Body of pancreas (tissue), 4 donors: ENCODE data around the gene PNMA3. TPM values are rescaled to one million over a fixed set of nuclear protein-coding genes. Genes with fewer than 3 reads are reported as not detected.
A peak's percentile ranks its signal among the peaks of the same experiment; 100 is the strongest.
"Not testable (repeated sequence)": the region's sequence is repeated elsewhere in the genome, so short reads cannot be mapped to it uniquely, and the experiment has no call there.

ENCODE experiments used
- ATAC-seq: fragments of 150-250 bp; one replicate; pipeline ENCODE4 v1.9.1; 2016
- DNase-seq, 4 donors: peaks; one replicate each; pipeline ENCODE4 v3.0.0-alpha.2; 2019
- H3K27ac ChIP-seq, 4 donors: fragments of 200-600 bp; sonication (generic); 1 replicate in 3 of 4; 2 replicates in 1 of 4; pipeline versions ENCODE4 v1.5.1 to v1.6.1; 2016 to 2019; ENCODE audit warnings: mild to moderate bottlenecking in 1 of 4, mixed read lengths in 1 of 4, moderate library complexity in 1 of 4
- H3K27me3 ChIP-seq, 2 donors: fragments of 200-600 bp; sonication (generic); one replicate each; pipeline ENCODE4 v1.6.0; 2016; ENCODE audit warnings: mild to moderate bottlenecking in 1 of 2
- H3K36me3 ChIP-seq, 2 donors: fragments of 200-600 bp; sonication (generic); replicated peaks in 1 of 2; 2 replicates each; pipeline ENCODE4 v1.5.1; 2016; ENCODE audit warnings: low read depth in 2 of 2; ENCODE audit not compliant: insufficient read depth in 1 of 2
- H3K4me1 ChIP-seq: fragments of 200-600 bp; sonication (generic); one replicate; pipeline ENCODE4 v1.6.0; 2016
- H3K4me3 ChIP-seq, 2 donors: fragments of 200-600 bp; sonication (generic); 1 replicate in 1 of 2; 2 replicates in 1 of 2; pipeline ENCODE4 v1.5.1; 2016 to 2019
- H3K9me3 ChIP-seq, 3 donors: fragments of 200-600 bp; sonication (generic); 1 replicate in 2 of 3; 2 replicates in 1 of 3; pipeline ENCODE4 v1.5.1; 2016
- POLR2A ChIP-seq, 3 donors: fragments of 450-650 bp; IDR thresholded peaks; one replicate each; pipeline ENCODE4 v1.6.1; 2016; ENCODE audit warnings: antibody characterized with exemption in 3 of 3, mild to moderate bottlenecking in 2 of 3
- WGBS, 2 donors: methylation state at CpG; one replicate each; pipeline ENCODE4 v1.1.5; 2017; 5-methylcytosine and 5-hydroxymethylcytosine counted together
- intact Hi-C: fragments of 100-400 bp; cut with DNase I; formaldehyde crosslinking; loops from one replicate; pipeline ENCODE4 v1.15.1; 2023
- total RNA-seq, 2 donors: library from RNA; depleted of rRNA; stranded (reverse); fragments of >200 nt; gene quantifications; one replicate each; pipeline ENCODE4 v1.1.0, GENCODE V29; 2016
- TF ChIP-seq, protein P1 (sequence below), 7 experiments: fragments of 450-650 bp in 4 of 7; fragments of 200-600 bp in 3 of 7; sonication (generic) in 3 of 7; IDR thresholded peaks; one replicate each; pipeline ENCODE4 v1.5.1; 2016 to 2019; ENCODE audit warnings: antibody characterized with exemption in 7 of 7

PNMA3 gene
- total RNA-seq, 2 donors from 2014 or later, result 0.26 to 0.33 TPM

DNA sequence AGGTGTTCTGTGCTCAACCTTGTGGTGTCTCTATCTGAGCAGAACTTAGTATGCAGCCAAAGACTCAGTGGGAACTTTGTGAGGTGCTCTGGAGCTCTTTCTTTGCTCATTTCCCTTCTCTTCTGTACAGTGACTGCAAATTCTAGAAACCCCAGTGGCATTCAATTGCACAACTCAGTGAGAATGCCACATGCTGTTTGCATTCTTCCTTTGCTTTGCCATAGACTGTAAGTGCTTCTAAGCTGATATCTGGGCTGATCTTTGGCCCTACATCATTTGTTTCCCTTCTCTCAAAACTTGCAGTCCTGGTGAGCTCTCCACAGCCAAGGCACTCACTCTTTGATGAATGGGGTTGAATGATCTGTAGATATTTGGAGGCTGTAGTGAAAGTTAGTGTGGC, 7.0 kb downstream of the PNMA3 start:
- Histone ChIP-seq H3K27ac (no peak overlapping the region), H3K9me3 (no peaks in the 10 kb centered on the region), H3K4me1 (no peaks in the 10 kb centered on the region), H3K36me3 (no peaks in the 10 kb centered on the region), H3K27me3 (no peaks in the 10 kb centered on the region), H3K4me3 (no peak overlapping the region)
- TF ChIP-seq, protein P1, sequence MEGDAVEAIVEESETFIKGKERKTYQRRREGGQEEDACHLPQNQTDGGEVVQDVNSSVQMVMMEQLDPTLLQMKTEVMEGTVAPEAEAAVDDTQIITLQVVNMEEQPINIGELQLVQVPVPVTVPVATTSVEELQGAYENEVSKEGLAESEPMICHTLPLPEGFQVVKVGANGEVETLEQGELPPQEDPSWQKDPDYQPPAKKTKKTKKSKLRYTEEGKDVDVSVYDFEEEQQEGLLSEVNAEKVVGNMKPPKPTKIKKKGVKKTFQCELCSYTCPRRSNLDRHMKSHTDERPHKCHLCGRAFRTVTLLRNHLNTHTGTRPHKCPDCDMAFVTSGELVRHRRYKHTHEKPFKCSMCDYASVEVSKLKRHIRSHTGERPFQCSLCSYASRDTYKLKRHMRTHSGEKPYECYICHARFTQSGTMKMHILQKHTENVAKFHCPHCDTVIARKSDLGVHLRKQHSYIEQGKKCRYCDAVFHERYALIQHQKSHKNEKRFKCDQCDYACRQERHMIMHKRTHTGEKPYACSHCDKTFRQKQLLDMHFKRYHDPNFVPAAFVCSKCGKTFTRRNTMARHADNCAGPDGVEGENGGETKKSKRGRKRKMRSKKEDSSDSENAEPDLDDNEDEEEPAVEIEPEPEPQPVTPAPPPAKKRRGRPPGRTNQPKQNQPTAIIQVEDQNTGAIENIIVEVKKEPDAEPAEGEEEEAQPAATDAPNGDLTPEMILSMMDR (IDR thresholded peaks at IDR 0.05), result no peak
- no peak for TF ChIP-seq POLR2A (IDR thresholded peaks at IDR 0.05)
- ATAC-seq, result no peak
- no peak for DNase-seq
- intact Hi-C loops, result no loop called here

DNA sequence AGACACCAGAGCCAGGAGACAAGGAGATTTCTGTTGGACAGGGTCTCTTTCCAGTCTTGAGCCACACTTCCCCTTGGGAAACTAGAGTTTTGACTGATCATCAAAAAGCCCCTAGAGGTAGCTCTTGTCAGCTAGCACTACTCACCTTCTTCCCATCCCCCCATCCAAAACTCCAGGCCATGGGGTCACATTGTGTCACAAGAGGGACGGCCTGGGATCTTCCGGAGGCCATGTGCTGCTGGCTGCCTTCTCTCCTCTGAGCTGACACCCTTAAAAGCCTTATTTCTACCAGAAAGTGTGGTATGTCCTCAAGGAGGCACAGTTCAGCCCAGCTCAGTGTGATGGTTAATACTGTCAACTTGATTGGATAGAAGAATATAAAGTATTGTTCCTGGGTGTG, 7.8 kb downstream of the PNMA3 start:
- Histone ChIP-seq H3K4me3 (no peak overlapping the region), H3K27ac (no peak overlapping the region), H3K9me3 (no peaks in the 10 kb centered on the region), H3K4me1 (no peaks in the 10 kb centered on the region), H3K36me3 (no peaks in the 10 kb centered on the region), H3K27me3 (no peaks in the 10 kb centered on the region)
- WGBS, 2 donors, result 60% methylated on average over 1 of the region's 2 CpGs; no CpG with 5 or more reads in 1 of the 2 donors
- DNase-seq (no peak), ATAC-seq (no peak)
- TF ChIP-seq, protein P1 (IDR thresholded peaks at IDR 0.05), result no peak
- no peak for TF ChIP-seq POLR2A (IDR thresholded peaks at IDR 0.05)
- intact Hi-C loops, result no loop called here

DNA sequence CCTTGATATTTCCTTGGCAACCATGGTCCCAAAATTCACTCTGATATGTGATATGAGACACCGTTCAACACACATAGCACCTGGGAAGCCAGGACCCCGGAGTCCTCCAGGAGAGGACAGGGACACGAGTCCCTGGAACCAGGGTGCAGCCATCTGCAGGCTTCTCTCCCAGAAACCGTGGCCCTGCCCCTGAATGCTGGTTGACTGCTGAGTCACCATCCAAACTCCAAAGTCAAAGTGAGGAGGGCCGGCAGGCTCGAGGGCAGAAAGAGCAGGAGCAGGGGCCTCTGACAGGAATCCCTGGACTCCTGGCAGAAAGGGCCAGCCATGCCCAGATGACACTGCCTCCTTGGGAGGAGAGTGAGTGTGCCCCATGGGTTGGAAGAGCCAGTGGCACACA, 9.1 kb downstream of the PNMA3 start:
- ATAC-seq (no peak), DNase-seq (no peak)
- Histone ChIP-seq H3K9me3 (no peaks in the 10 kb centered on the region), H3K27me3 (no peaks in the 10 kb centered on the region), H3K4me1 (no peaks in the 10 kb centered on the region), H3K36me3 (no peaks in the 10 kb centered on the region), H3K27ac (no peak overlapping the region), H3K4me3 (no peak overlapping the region)
- intact Hi-C loops, result no loop called here
- 54% methylated on average over 5 of the region's 6 CpGs; no CpG with 5 or more reads in 1 of the 2 donors for WGBS, 2 donors
- no peak for TF ChIP-seq POLR2A (IDR thresholded peaks at IDR 0.05)
- TF ChIP-seq, protein P1 (IDR thresholded peaks at IDR 0.05), result no peak

DNA sequence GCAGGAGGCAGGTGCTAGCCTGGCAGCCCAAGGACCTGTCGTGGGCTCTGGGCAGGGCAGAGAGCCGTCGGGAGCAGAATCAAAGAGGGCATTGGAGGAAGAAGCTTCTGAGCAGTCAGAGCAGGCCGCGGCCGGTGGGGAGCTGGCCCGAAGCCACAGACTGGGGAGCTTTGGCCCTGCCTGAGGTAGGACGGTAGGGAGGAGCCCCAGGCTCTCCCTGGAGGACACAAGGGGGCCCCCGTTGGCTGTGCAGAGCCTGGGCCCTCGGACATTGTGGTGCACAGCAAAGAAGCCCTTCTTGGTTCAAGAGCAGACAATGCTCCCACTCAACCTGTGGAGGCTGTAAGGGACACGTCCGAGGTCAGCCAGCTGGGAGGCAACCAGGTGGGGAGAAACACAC, 10.1 kb downstream of the PNMA3 start:
- H3K27ac ChIP-seq, DNase-seq, intact Hi-C loops, H3K9me3 ChIP-seq, H3K4me3 ChIP-seq, H3K36me3 ChIP-seq, H3K4me1 ChIP-seq, H3K27me3 ChIP-seq, ATAC-seq: not testable (repeated sequence)
- no CpG with 5 or more reads among the region's 12 CpGs for WGBS, 2 donors

DNA sequence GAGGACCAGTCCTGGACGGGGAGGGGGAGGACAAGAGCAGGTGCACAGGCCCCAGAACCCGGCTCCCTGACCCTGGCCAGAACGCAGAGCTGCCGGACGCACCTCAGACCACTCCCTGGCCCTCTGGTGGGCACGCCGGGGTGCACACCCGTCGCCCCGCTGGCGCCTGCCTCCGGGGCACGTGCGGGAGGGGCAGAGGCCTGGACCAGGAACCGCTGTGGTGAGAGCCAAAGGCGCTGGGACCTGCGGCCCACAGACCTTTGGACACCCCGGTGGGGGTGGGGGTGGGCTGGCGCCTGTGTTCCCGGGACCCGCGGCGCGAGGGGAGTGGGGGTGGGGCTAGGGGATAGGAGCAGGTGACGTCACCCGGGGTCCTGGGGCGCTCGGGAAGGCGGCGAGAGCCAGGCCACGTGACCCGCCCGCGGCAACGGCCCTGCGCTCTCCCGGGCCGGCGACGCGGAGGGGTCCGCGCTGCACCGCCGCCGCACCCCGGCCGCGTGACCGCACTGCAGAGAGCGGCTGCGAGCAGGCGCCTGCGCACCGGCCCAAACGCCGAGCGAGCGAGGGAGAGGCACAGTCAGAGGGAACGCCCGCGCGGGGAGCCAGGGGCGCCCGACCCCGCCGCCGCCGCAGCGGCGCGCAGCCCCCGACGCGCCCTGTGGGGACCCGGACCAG, 15.8 kb downstream of the PNMA3 start, which contains the start of gene PNMA6A:
TSS of gene PNMA6A (plus strand) at position 546 of the 675 bp plus-strand sequence. CDS start 609 bp downstream, outside the sequence.
- ATAC-seq, result peak; percentile 71
- H3K4me1 ChIP-seq, intact Hi-C loops, H3K27ac ChIP-seq, H3K27me3 ChIP-seq, H3K36me3 ChIP-seq, DNase-seq, H3K9me3 ChIP-seq, H3K4me3 ChIP-seq: not testable (repeated sequence)
- no CpG with 5 or more reads among the region's 76 CpGs for WGBS, 2 donors

DNA sequence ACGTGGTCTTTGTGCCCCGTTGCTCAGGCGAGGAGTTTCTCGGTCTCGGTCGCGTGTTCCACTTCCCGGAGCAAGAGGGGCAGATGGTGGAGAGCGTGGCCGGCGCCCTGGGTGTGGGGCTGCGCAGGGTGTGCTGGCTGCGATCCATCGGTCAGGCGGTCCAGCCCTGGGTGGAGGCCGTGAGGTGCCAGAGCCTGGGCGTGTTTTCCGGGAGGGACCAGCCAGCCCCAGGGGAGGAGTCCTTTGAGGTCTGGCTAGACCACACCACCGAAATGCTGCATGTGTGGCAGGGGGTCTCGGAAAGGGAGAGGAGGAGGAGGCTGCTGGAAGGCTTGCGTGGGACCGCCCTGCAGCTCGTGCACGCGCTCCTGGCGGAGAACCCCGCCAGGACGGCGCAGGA, 17.1 kb downstream of the PNMA3 start:
- H3K27me3 ChIP-seq, H3K4me3 ChIP-seq, H3K36me3 ChIP-seq, DNase-seq, ATAC-seq, H3K27ac ChIP-seq, intact Hi-C loops, H3K4me1 ChIP-seq, H3K9me3 ChIP-seq: not testable (repeated sequence)
- WGBS, 2 donors, result no CpG with 5 or more reads among the region's 29 CpGs
